DMS114 treated with DMSO at 0.1 percent for 48 hours (cell line): ENCODE results near the gene LRP2.
"Not testable (repeated sequence)": the region's sequence is repeated elsewhere in the genome, so short reads cannot be mapped to it uniquely, and the experiment has no call there.

Source experiments
- DNase-seq: peaks from one replicate; lab custom pipeline; 2025; ENCODE audit not compliant: unreplicated experiment; lab: John Stamatoyannopoulos, UW

LRP2 gene

GRCh38 chr2:169301596-169302335 is 60.6 kb downstream of the LRP2 start:
- DNase-seq, result no peak

- no peak for DNase-seq
These were observed 61.5 kb downstream of the LRP2 start for GRCh38 chr2:169300636-169301530.

- no peak for DNase-seq
These were observed 64.3 kb downstream of the LRP2 start for GRCh38 chr2:169298007-169298406.

- DNase-seq, result no peak
These were observed 68.2 kb downstream of the LRP2 start for GRCh38 chr2:169294001-169294675.

- no peak for DNase-seq
These were observed 70.8 kb downstream of the LRP2 start for GRCh38 chr2:169291517-169291916.

- no peak for DNase-seq
These were observed 71.9 kb downstream of the LRP2 start for GRCh38 chr2:169290433-169290832.

GRCh38 chr2:169287666-169288065 is 74.7 kb downstream of the LRP2 start:
- no peak for DNase-seq

GRCh38 chr2:169286624-169287231 is 75.6 kb downstream of the LRP2 start:
- no peak for DNase-seq

- no peak for DNase-seq
These were observed 76.7 kb downstream of the LRP2 start for GRCh38 chr2:169285531-169286235.

- no peak for DNase-seq
These were observed 81.8 kb downstream of the LRP2 start for GRCh38 chr2:169280502-169280901.

GRCh38 chr2:169275696-169276444 is 86.5 kb downstream of the LRP2 start:
- no peak for DNase-seq

GRCh38 chr2:169272010-169272409 is 90.3 kb downstream of the LRP2 start:
- no peak for DNase-seq

- DNase-seq, result not testable (repeated sequence)
These were observed 91.8 kb downstream of the LRP2 start for GRCh38 chr2:169270574-169270973.

- DNase-seq, result no peak
These were observed 96.7 kb downstream of the LRP2 start for GRCh38 chr2:169265591-169265990.

- no peak for DNase-seq
These were observed 101.3 kb downstream of the LRP2 start for GRCh38 chr2:169260846-169261642.

- no peak for DNase-seq
These were observed 102.1 kb downstream of the LRP2 start for GRCh38 chr2:169260246-169260645.

GRCh38 chr2:169259402-169259801 is 102.9 kb downstream of the LRP2 start:
- DNase-seq, result no peak

- no peak for DNase-seq
These were observed 104.2 kb downstream of the LRP2 start for GRCh38 chr2:169258045-169258601.

GRCh38 chr2:169254774-169255173 is 107.6 kb downstream of the LRP2 start:
- no peak for DNase-seq
